Neural cell (in vitro differentiated cells): ENCODE results near the gene SLC16A9.
"Not testable (repeated sequence)": the region's sequence is repeated elsewhere in the genome, so short reads cannot be mapped to it uniquely, and the experiment has no call there.

Experiments
- EP300 ChIP-seq: fragments of 450-650 bp; conservative IDR thresholded peaks from 2 replicates; pipeline ENCODE4 v1.6.1; 2014; ENCODE audit warnings: antibody characterized with exemption, mild to moderate bottlenecking, moderate library complexity; ENCODE audit not compliant: poor library complexity, severe bottlenecking
- POLR2AphosphoS5 ChIP-seq: IDR thresholded peaks from 2 replicates; pipeline ENCODE4 v1.6.1; 2012
- RAD21 ChIP-seq: fragments of 450-650 bp; conservative IDR thresholded peaks from 2 replicates; pipeline ENCODE4 v1.6.1; 2014; ENCODE audit warnings: antibody characterized with exemption, mild to moderate bottlenecking, moderate library complexity
- SMC3 ChIP-seq: fragments of 450-650 bp; conservative IDR thresholded peaks from 2 replicates; pipeline ENCODE4 v1.6.1; 2014; ENCODE audit warnings: antibody characterized with exemption, mild to moderate bottlenecking, moderate library complexity; ENCODE audit not compliant: poor library complexity
- TF ChIP-seq, protein P1 (sequence below): fragments of 450-650 bp; IDR thresholded peaks from 2 replicates; pipeline ENCODE4 v1.5.1; 2014; ENCODE audit warnings: antibody characterized with exemption, mild to moderate bottlenecking, moderate library complexity; ENCODE audit not compliant: poor library complexity, severe bottlenecking

DNA sequence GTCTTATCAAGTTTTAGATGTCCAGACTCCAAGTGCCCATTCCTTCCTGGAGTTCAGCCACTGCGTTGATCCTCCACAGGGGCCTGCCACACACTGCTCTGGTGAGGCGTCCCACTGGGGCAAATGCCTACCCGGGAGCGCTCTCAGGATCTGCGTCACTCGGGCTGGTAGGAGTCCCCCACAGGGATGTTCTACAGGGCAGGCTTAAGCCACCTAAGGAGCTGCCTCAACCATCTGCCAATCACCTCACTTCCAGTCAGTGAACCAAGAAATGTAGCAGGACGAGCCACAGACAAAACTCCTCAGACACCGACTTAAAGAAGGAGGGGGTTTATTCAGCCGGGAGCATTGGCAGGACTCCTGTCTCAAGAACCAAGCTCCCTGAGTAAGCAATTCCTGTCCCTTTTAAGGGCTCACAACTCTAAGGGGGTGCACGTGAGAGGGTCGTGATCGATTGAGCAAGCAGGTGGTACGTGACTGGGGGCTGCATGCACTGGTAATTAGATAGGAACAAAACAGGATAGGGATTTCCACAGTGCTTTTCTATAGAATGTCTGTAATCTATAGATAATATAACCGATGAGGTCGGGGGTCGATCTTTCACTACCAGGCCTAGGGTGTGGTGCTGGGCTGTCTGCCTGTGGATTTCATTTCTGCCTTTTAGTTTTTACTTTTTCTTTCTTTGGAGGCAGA lies 23.8 kb upstream of the SLC16A9 start:
- not testable (repeated sequence) for TF ChIP-seq POLR2AphosphoS5, SMC3, RAD21, EP300
- TF ChIP-seq, protein P1, sequence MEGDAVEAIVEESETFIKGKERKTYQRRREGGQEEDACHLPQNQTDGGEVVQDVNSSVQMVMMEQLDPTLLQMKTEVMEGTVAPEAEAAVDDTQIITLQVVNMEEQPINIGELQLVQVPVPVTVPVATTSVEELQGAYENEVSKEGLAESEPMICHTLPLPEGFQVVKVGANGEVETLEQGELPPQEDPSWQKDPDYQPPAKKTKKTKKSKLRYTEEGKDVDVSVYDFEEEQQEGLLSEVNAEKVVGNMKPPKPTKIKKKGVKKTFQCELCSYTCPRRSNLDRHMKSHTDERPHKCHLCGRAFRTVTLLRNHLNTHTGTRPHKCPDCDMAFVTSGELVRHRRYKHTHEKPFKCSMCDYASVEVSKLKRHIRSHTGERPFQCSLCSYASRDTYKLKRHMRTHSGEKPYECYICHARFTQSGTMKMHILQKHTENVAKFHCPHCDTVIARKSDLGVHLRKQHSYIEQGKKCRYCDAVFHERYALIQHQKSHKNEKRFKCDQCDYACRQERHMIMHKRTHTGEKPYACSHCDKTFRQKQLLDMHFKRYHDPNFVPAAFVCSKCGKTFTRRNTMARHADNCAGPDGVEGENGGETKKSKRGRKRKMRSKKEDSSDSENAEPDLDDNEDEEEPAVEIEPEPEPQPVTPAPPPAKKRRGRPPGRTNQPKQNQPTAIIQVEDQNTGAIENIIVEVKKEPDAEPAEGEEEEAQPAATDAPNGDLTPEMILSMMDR, result not testable (repeated sequence)
